Suprapubic skin (tissue), 4 donors: ENCODE results near the gene SRSF4. TPM values are rescaled to one million over a fixed set of nuclear protein-coding genes. Genes with fewer than 3 reads are reported as not detected.

Experiments used
- DNase-seq, 2 donors: peaks; one replicate each; pipeline ENCODE4 v3.0.0-alpha.2; 2019; ENCODE audit warnings: low spot score in 2 of 2
- H3K27ac ChIP-seq: fragments of 200-600 bp; sonication (generic); one replicate; pipeline ENCODE4 v1.5.1; 2019
- H3K27me3 ChIP-seq: fragments of 200-600 bp; sonication (generic); one replicate; pipeline ENCODE4 v1.5.1; 2019
- H3K36me3 ChIP-seq: fragments of 200-600 bp; sonication (generic); one replicate; pipeline ENCODE4 v1.5.1; 2019
- H3K4me1 ChIP-seq: fragments of 200-600 bp; sonication (generic); one replicate; pipeline ENCODE4 v1.5.1; 2019
- H3K4me3 ChIP-seq: fragments of 200-600 bp; sonication (generic); one replicate; pipeline ENCODE4 v1.5.1; 2019; ENCODE audit warnings: mild to moderate bottlenecking
- H3K9me3 ChIP-seq: fragments of 200-600 bp; sonication (generic); one replicate; pipeline ENCODE4 v1.5.1; 2019
- EP300 ChIP-seq: sonication (generic); formaldehyde crosslinking; IDR thresholded peaks from one replicate; pipeline ENCODE4 v1.6.1; 2017; ENCODE audit warnings: antibody characterized with exemption
- POLR2A ChIP-seq, 2 donors: fragments of 450-650 bp; IDR thresholded peaks; one replicate each; pipeline ENCODE4 v1.6.1; 2017; ENCODE audit warnings: antibody characterized with exemption in 2 of 2, mild to moderate bottlenecking in 2 of 2, moderate library complexity in 2 of 2
- POLR2AphosphoS5 ChIP-seq, 3 donors: sonication (generic); formaldehyde crosslinking; IDR thresholded peaks; one replicate each; pipeline ENCODE4 v1.6.1; 2017; ENCODE audit warnings: antibody characterized with exemption in 3 of 3
- WGBS: methylation state at CpG from one replicate; pipeline ENCODE4 v1.1.5; 2018; 5-methylcytosine and 5-hydroxymethylcytosine counted together
- total RNA-seq, 4 donors: library from RNA; depleted of rRNA; stranded (reverse); fragments of >200 nt; gene quantifications; one replicate each; pipeline ENCODE4 v1.1.0, GENCODE V29; 2016
- TF ChIP-seq, protein P1 (sequence below), 2 donors: fragments of 200-600 bp in 1 of 2; fragments of 450-650 bp in 1 of 2; sonication (generic) in 1 of 2; IDR thresholded peaks; one replicate each; pipeline ENCODE4 v1.5.1; 2016 to 2019; ENCODE audit warnings: antibody characterized with exemption in 2 of 2, mild to moderate bottlenecking in 1 of 2, moderate library complexity in 1 of 2

Gene SRSF4
- total RNA-seq, 4 donors from 2014 or later, result 45.7 to 86.1 (median 60.5) TPM

DNA sequence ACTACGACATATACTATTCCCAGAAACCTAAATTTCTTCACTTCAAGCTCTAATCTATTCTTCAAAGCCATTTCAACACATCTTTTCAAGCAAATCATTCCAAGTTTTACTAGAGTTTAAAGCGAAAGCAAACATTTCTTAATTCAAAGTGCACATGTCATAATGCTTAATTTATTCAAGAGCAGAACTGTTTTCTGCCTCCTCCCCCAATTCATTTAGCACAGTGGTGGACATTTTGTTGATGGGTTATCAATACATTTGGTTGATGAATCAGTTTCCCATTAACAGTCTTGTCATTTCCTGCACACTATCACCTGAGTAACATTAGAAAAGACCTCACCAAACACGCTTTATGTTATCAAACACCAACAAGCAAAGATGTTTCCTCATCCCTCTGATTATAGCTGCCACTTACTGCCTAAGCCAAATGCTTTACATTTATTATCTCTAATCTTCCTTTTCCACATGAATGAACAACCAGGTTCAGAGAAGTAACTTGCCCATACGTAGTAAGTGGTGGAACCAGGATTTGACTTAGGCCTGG, 2.0 kb downstream of the SRSF4 start:
- DNase-seq, result no peak
- H3K9me3 ChIP-seq, result no peaks in the 10 kb centered on the region
- TF ChIP-seq POLR2AphosphoS5 (IDR thresholded peaks at IDR 0.05), result no peak
- TF ChIP-seq EP300, result no peak
- TF ChIP-seq POLR2A (IDR thresholded peaks at IDR 0.05), result no peak
- TF ChIP-seq, protein P1, sequence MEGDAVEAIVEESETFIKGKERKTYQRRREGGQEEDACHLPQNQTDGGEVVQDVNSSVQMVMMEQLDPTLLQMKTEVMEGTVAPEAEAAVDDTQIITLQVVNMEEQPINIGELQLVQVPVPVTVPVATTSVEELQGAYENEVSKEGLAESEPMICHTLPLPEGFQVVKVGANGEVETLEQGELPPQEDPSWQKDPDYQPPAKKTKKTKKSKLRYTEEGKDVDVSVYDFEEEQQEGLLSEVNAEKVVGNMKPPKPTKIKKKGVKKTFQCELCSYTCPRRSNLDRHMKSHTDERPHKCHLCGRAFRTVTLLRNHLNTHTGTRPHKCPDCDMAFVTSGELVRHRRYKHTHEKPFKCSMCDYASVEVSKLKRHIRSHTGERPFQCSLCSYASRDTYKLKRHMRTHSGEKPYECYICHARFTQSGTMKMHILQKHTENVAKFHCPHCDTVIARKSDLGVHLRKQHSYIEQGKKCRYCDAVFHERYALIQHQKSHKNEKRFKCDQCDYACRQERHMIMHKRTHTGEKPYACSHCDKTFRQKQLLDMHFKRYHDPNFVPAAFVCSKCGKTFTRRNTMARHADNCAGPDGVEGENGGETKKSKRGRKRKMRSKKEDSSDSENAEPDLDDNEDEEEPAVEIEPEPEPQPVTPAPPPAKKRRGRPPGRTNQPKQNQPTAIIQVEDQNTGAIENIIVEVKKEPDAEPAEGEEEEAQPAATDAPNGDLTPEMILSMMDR (IDR thresholded peaks at IDR 0.05), result no peak
- 16% methylated on average over 4 of the region's 4 CpGs for WGBS
- H3K4me1 ChIP-seq, result peaks cover 61% of the 10 kb centered on the region
- H3K27me3 ChIP-seq, result no peaks in the 10 kb centered on the region
- H3K27ac ChIP-seq, result peak overlapping the region; percentile 100
- peaks cover 4% of the 10 kb centered on the region for H3K36me3 ChIP-seq
- peak overlapping the region; percentile 91 for H3K4me3 ChIP-seq

DNA sequence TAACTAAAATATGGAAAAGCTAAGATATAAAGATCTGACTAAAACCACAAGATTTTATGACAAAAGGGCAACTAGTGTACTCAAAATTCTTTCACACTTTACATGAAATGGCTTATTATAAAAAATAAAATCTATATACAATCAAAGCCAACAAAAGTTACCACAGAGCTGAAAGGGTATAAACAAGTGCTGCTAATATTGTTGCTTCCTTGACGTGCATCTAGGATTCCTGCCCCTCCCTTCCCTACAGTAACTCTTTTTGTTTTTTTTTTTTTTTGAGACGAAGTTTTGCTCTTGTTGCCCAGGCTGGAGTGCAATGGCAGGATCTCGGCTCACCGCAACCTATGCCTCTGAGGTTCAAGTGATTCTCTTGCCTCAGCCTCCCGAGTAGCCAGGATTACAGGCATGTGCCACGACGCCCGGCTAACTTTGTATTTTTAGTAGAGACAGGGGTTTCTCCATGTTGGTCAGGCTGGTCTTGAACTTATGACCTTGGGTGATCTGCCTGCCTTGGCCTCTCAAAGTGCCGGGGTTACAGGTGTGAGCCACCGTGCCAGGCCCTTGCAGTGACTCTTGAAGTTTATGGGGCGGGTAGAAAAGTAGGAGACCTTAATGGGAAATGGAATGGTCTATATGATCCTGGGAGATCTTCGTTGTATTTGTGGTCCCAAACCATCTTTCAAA, 4.5 kb downstream of the SRSF4 start:
- Histone ChIP-seq H3K36me3 (peaks cover 4% of the 10 kb centered on the region), H3K27ac (no peak overlapping the region), H3K27me3 (no peaks in the 10 kb centered on the region), H3K4me1 (peaks cover 58% of the 10 kb centered on the region), H3K4me3 (no peak overlapping the region), H3K9me3 (no peaks in the 10 kb centered on the region)
- WGBS, result 64% methylated on average over 12 of the region's 12 CpGs
- TF ChIP-seq, protein P1 (IDR thresholded peaks at IDR 0.05), result no peak
- TF ChIP-seq POLR2AphosphoS5 (IDR thresholded peaks at IDR 0.05) (no peak), POLR2A (IDR thresholded peaks at IDR 0.05) (no peak), EP300 (no peak)
- DNase-seq, result no peak

DNA sequence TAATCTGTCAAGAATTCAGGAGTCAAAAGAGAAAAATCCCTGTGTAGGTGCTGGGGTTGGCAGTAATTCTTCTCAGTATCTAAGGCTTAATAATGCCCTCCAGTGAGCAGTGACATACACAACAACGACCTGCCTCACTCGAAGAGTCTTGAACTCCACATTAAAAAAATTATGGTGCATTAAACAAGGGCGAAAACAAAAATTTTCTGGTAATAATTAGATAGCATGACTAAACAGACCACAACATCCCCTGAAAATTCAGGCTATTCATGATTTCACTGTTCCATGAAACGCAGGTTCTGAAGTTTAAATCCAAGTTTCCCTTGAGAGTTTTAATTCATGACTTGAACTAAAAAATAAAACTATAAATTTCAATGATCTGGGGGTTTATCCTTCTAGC, 5.1 kb downstream of the SRSF4 start:
- WGBS, result 28% methylated on average over 4 of the region's 4 CpGs
- Histone ChIP-seq H3K4me3 (no peak overlapping the region), H3K4me1 (peaks cover 64% of the 10 kb centered on the region), H3K36me3 (peaks cover 4% of the 10 kb centered on the region), H3K9me3 (no peaks in the 10 kb centered on the region), H3K27ac (no peak overlapping the region), H3K27me3 (no peaks in the 10 kb centered on the region)
- no peak for DNase-seq
- TF ChIP-seq POLR2AphosphoS5 (IDR thresholded peaks at IDR 0.05) (no peak), EP300 (no peak), POLR2A (IDR thresholded peaks at IDR 0.05) (no peak)
- TF ChIP-seq, protein P1 (IDR thresholded peaks at IDR 0.05), result no peak

DNA sequence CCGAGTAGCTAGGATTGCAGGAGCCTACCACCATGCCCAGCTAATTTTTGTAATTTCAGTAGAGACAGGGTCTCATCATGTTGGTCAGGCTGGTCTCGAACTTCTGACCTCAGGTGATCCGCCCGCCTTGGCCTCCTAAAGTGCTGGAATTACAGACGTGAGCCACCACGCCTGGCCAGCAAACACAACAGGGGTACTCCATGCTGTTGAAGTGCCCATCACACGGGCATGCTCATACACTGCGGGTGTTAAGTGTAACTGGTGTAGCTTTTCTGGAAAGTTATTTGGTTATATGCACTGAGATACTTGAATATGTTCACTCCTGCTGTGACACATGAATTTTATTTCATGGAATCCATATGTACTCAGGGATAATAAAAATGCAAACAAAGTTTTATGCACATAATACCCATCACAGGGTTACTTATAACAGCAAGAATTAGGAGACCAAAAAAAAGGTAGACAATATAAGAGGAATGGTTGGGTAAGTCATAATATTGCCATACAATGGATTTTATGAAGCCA, 9.2 kb downstream of the SRSF4 start:
- peaks cover 12% of the 10 kb centered on the region for H3K36me3 ChIP-seq
- H3K9me3 ChIP-seq, result no peaks in the 10 kb centered on the region
- WGBS, result 92% methylated on average over 8 of the region's 8 CpGs
- H3K27ac ChIP-seq, result no peak overlapping the region
- DNase-seq, result no peak
- peaks cover 63% of the 10 kb centered on the region for H3K4me1 ChIP-seq
- no peaks in the 10 kb centered on the region for H3K27me3 ChIP-seq
- H3K4me3 ChIP-seq, result no peak overlapping the region
- TF ChIP-seq, protein P1 (IDR thresholded peaks at IDR 0.05), result no peak
- TF ChIP-seq POLR2A (IDR thresholded peaks at IDR 0.05) (no peak), EP300 (no peak), POLR2AphosphoS5 (IDR thresholded peaks at IDR 0.05) (no peak)

DNA sequence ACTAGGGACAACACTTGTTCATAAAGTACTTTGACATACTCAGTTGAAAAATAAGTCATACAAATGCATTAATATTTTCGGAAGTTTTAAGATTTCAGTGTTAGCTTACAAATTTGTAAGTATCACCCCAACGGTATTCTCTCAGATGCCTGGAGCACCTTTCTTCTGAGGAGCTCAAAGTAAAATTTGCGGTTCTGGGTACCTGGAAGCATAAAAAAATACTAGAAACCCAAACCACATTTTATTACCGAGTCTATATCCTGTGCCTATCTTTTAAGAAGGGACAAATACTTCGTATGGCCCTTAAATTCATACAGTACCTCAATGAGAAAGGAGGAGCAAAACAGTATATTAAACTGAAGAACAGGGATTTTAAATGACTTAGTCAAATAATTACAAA, 10.2 kb downstream of the SRSF4 start:
- H3K36me3 ChIP-seq, result peaks cover 22% of the 10 kb centered on the region
- TF ChIP-seq, protein P1 (IDR thresholded peaks at IDR 0.05), result no peak
- no peak for TF ChIP-seq EP300
- TF ChIP-seq POLR2A (IDR thresholded peaks at IDR 0.05), result no peak
- TF ChIP-seq POLR2AphosphoS5 (IDR thresholded peaks at IDR 0.05), result no peak
- no peaks in the 10 kb centered on the region for H3K9me3 ChIP-seq
- 80% methylated on average over 5 of the region's 5 CpGs for WGBS
- H3K27ac ChIP-seq, result no peak overlapping the region
- no peaks in the 10 kb centered on the region for H3K27me3 ChIP-seq
- DNase-seq, result no peak
- H3K4me1 ChIP-seq, result peaks cover 54% of the 10 kb centered on the region
- no peak overlapping the region for H3K4me3 ChIP-seq
